Daoy (cell line): ENCODE data around the gene GTF2B. TPM values are rescaled to one million over a fixed set of nuclear protein-coding genes. Genes with fewer than 3 reads are reported as not detected.
A peak's percentile ranks its signal among the peaks of the same experiment; 100 is the strongest.
"Not testable (repeated sequence)": the region's sequence is repeated elsewhere in the genome, so short reads cannot be mapped to it uniquely, and the experiment has no call there.

Experiments
- DNase-seq: peaks from one replicate; pipeline ENCODE4 v3.0.0-alpha.2; 2015; ENCODE audit warnings: low read depth
- total RNA-seq: library from RNA; depleted of rRNA; stranded (reverse); fragments of >200 nt; shearing (Covaris generic); gene quantifications from 2 replicates; pipeline ENCODE4 v1.2.3, GENCODE V29; 2014

Gene GTF2B
- total RNA-seq, 1 experiment from 2014 or later = 109 TPM

- no peak for DNase-seq
These were observed 8.2 kb downstream of the GTF2B start for GRCh38 chr1:88883156-88883555.

- not testable (repeated sequence) for DNase-seq
These were observed 10.7 kb downstream of the GTF2B start for GRCh38 chr1:88880717-88881116.

GRCh38 chr1:88878731-88879130 lies 12.6 kb downstream of the GTF2B start:
- DNase-seq = no peak

- DNase-seq = no peak
These were observed 13.5 kb downstream of the GTF2B start for GRCh38 chr1:88877911-88878310.

- peak; percentile 29 for DNase-seq
These were observed 14.0 kb downstream of the GTF2B start for GRCh38 chr1:88877382-88877825.

- no peak for DNase-seq
These were observed 14.6 kb downstream of the GTF2B start for GRCh38 chr1:88876573-88877365.

GRCh38 chr1:88875595-88875994 lies 15.8 kb downstream of the GTF2B start:
- no peak for DNase-seq

- no peak for DNase-seq
These were observed 17.5 kb downstream of the GTF2B start for GRCh38 chr1:88873737-88874349.

GRCh38 chr1:88869644-88870043 lies 21.7 kb downstream of the GTF2B start:
- not testable (repeated sequence) for DNase-seq

GRCh38 chr1:88867743-88868521 lies 23.4 kb downstream of the GTF2B start:
- DNase-seq = no peak

- DNase-seq = no peak
These were observed 39.9 kb downstream of the GTF2B start for GRCh38 chr1:88851303-88852063.

GRCh38 chr1:88847643-88848042 lies 43.7 kb downstream of the GTF2B start:
- no peak for DNase-seq

GRCh38 chr1:88825721-88826120 lies 65.6 kb downstream of the GTF2B start:
- no peak for DNase-seq

GRCh38 chr1:88819642-88820041 lies 71.7 kb downstream of the GTF2B start:
- not testable (repeated sequence) for DNase-seq

GRCh38 chr1:88813471-88813870 lies 77.9 kb downstream of the GTF2B start:
- no peak for DNase-seq

- DNase-seq = no peak
These were observed 79.0 kb downstream of the GTF2B start for GRCh38 chr1:88812366-88812765.

- no peak for DNase-seq
These were observed 87.9 kb downstream of the GTF2B start for GRCh38 chr1:88803444-88803843.

GRCh38 chr1:88802950-88803349 lies 88.4 kb downstream of the GTF2B start:
- DNase-seq = peak; percentile 56
